Lower leg skin (tissue), 3 donors: ENCODE measurements around the gene TACR1.

Source experiments
- CTCF ChIP-seq, 3 donors: fragments of 450-650 bp; IDR thresholded peaks; one replicate each; pipeline ENCODE4 v1.5.1; 2016; ENCODE audit warnings: antibody characterized with exemption in 3 of 3, mild to moderate bottlenecking in 3 of 3, moderate library complexity in 2 of 3
- POLR2A ChIP-seq, 2 donors: fragments of 450-650 bp; IDR thresholded peaks; one replicate each; pipeline ENCODE4 v1.6.1; 2016 to 2017; ENCODE audit warnings: antibody characterized with exemption in 2 of 2, mild to moderate bottlenecking in 1 of 2, moderate library complexity in 1 of 2

- no peak for TF ChIP-seq CTCF (IDR thresholded peaks at IDR 0.05)
- TF ChIP-seq POLR2A (IDR thresholded peaks at IDR 0.05), result no peak
Measured at GRCh38 chr2:75047189-75047991, 151.9 kb downstream of the TACR1 start.
